Adipocyte (in vitro differentiated cells): Measurements from ENCODE around the gene PLET1.

Experiments used
- DNase-seq: peaks from one replicate; pipeline ENCODE4 v3.0.0-alpha.2; 2015; ENCODE audit warnings: low read depth
- H3K27me3 ChIP-seq: replicated peaks from 2 replicates; pipeline ENCODE4 v1.7.0; 2013; ENCODE audit warnings: mild to moderate bottlenecking, low read length, moderate library complexity; ENCODE audit not compliant: control insufficient read depth, insufficient read depth
- H3K36me3 ChIP-seq: 2 replicates; pipeline ENCODE4 v1.7.0; 2013; ENCODE audit warnings: low read length, mild to moderate bottlenecking, moderate library complexity; ENCODE audit not compliant: control insufficient read depth, insufficient read depth, severe bottlenecking
- H3K4me1 ChIP-seq: 2 replicates; pipeline ENCODE4 v1.7.0; 2013; ENCODE audit warnings: mild to moderate bottlenecking, low read length, moderate library complexity; ENCODE audit not compliant: control insufficient read depth, insufficient read depth
- H3K4me3 ChIP-seq: 2 replicates; pipeline ENCODE4 v1.7.0; 2013; ENCODE audit warnings: mild to moderate bottlenecking, low read length, moderate library complexity
- H3K9ac ChIP-seq: 2 replicates; pipeline ENCODE4 v1.7.0; 2013; ENCODE audit warnings: mild to moderate bottlenecking, low read length, moderate library complexity
- H3K9me3 ChIP-seq: 2 replicates; pipeline ENCODE4 v1.7.0; 2013; ENCODE audit warnings: mild to moderate bottlenecking, low read length, moderate library complexity; ENCODE audit not compliant: control insufficient read depth

Gene PLET1

GRCh38 chr11:112223121-112223520 lies 37.5 kb downstream of the PLET1 start:
- peaks cover 15% of the 10 kb centered on the region for H3K4me1 ChIP-seq
- no peak overlapping the region for H3K9ac ChIP-seq
- H3K4me3 ChIP-seq = no peak overlapping the region
- DNase-seq = no peak
- no peaks in the 10 kb centered on the region for H3K36me3 ChIP-seq
- no peaks in the 10 kb centered on the region for H3K27me3 ChIP-seq
- H3K9me3 ChIP-seq = no peaks in the 10 kb centered on the region

GRCh38 chr11:112222303-112222702 lies 38.4 kb downstream of the PLET1 start:
- no peaks in the 10 kb centered on the region for H3K36me3 ChIP-seq
- peaks cover 6% of the 10 kb centered on the region for H3K4me1 ChIP-seq
- no peaks in the 10 kb centered on the region for H3K27me3 ChIP-seq
- no peaks in the 10 kb centered on the region for H3K9me3 ChIP-seq
- no peak overlapping the region for H3K4me3 ChIP-seq
- no peak for DNase-seq
- no peak overlapping the region for H3K9ac ChIP-seq

GRCh38 chr11:112221274-112221835 lies 39.3 kb downstream of the PLET1 start:
- Histone ChIP-seq H3K4me1 (peaks cover 7% of the 10 kb centered on the region), H3K4me3 (no peak overlapping the region), H3K9me3 (no peaks in the 10 kb centered on the region), H3K9ac (no peak overlapping the region), H3K36me3 (no peaks in the 10 kb centered on the region), H3K27me3 (no peaks in the 10 kb centered on the region)
- DNase-seq = no peak

GRCh38 chr11:112219476-112220232 lies 41.0 kb downstream of the PLET1 start:
- no peak overlapping the region for H3K9ac ChIP-seq
- H3K9me3 ChIP-seq = no peaks in the 10 kb centered on the region
- no peaks in the 10 kb centered on the region for H3K36me3 ChIP-seq
- peak; percentile 88 for DNase-seq
- no peaks in the 10 kb centered on the region for H3K27me3 ChIP-seq
- H3K4me1 ChIP-seq = peaks cover 7% of the 10 kb centered on the region
- H3K4me3 ChIP-seq = no peak overlapping the region

- Histone ChIP-seq H3K9me3 (no peaks in the 10 kb centered on the region), H3K27me3 (no peaks in the 10 kb centered on the region), H3K4me1 (peaks cover 8% of the 10 kb centered on the region), H3K9ac (no peak overlapping the region), H3K4me3 (no peak overlapping the region), H3K36me3 (no peaks in the 10 kb centered on the region)
- peak; percentile 67 for DNase-seq
Measured at GRCh38 chr11:112216561-112217105, 44.0 kb downstream of the PLET1 start.

GRCh38 chr11:112215621-112216020 lies 45.0 kb downstream of the PLET1 start:
- Histone ChIP-seq H3K4me1 (peaks cover 11% of the 10 kb centered on the region), H3K4me3 (no peak overlapping the region)
- no peak for DNase-seq

GRCh38 chr11:112213753-112214152 lies 46.9 kb downstream of the PLET1 start:
- no peak for DNase-seq
- Histone ChIP-seq H3K9me3 (no peaks in the 10 kb centered on the region), H3K27me3 (no peaks in the 10 kb centered on the region), H3K9ac (no peak overlapping the region), H3K36me3 (no peaks in the 10 kb centered on the region), H3K4me3 (no peak overlapping the region), H3K4me1 (peaks cover 11% of the 10 kb centered on the region)

More at GRCh38 chr11:112215621-112216020, 45.0 kb downstream of the PLET1 start:
- H3K9ac ChIP-seq = no peak overlapping the region
- H3K36me3 ChIP-seq = no peaks in the 10 kb centered on the region
- no peaks in the 10 kb centered on the region for H3K27me3 ChIP-seq
- H3K9me3 ChIP-seq = no peaks in the 10 kb centered on the region

GRCh38 chr11:112212710-112213109 lies 48.0 kb downstream of the PLET1 start:
- Histone ChIP-seq H3K27me3 (no peaks in the 10 kb centered on the region), H3K9ac (no peak overlapping the region), H3K4me3 (no peak overlapping the region), H3K36me3 (no peaks in the 10 kb centered on the region), H3K4me1 (peaks cover 11% of the 10 kb centered on the region), H3K9me3 (no peaks in the 10 kb centered on the region)
- DNase-seq = no peak

GRCh38 chr11:112212290-112212689 lies 48.4 kb downstream of the PLET1 start:
- no peak for DNase-seq
- H3K9ac ChIP-seq = no peak overlapping the region

GRCh38 chr11:112211536-112211935 lies 49.1 kb downstream of the PLET1 start:
- no peak overlapping the region for H3K4me3 ChIP-seq
- H3K9ac ChIP-seq = no peak overlapping the region
- H3K36me3 ChIP-seq = no peaks in the 10 kb centered on the region
- no peak for DNase-seq
- no peaks in the 10 kb centered on the region for H3K27me3 ChIP-seq
- H3K4me1 ChIP-seq = peaks cover 8% of the 10 kb centered on the region
- H3K9me3 ChIP-seq = no peaks in the 10 kb centered on the region

More at GRCh38 chr11:112212290-112212689, 48.4 kb downstream of the PLET1 start:
- H3K4me3 ChIP-seq = no peak overlapping the region
- no peaks in the 10 kb centered on the region for H3K9me3 ChIP-seq
- no peaks in the 10 kb centered on the region for H3K27me3 ChIP-seq
- no peaks in the 10 kb centered on the region for H3K36me3 ChIP-seq
- H3K4me1 ChIP-seq = peaks cover 11% of the 10 kb centered on the region

- Histone ChIP-seq H3K36me3 (no peaks in the 10 kb centered on the region), H3K27me3 (no peaks in the 10 kb centered on the region), H3K9me3 (no peaks in the 10 kb centered on the region), H3K9ac (no peak overlapping the region), H3K4me3 (no peak overlapping the region), H3K4me1 (peaks cover 6% of the 10 kb centered on the region)
- DNase-seq = no peak
Measured at GRCh38 chr11:112210890-112211289, 49.8 kb downstream of the PLET1 start.
